ENCODE measurements around the gene HEXIM2.

Gene HEXIM2

GRCh38 chr17:45145035-45145389 is 16.7 kb upstream of the HEXIM2 start:
- TF ChIP-seq FOXP2 (optimal IDR thresholded peaks at IDR 0.05; ENCODE audit: control extremely low read depth, extremely low read length, insufficient read depth) = no peak
- no peak for TF ChIP-seq EZH2 (IDR thresholded peaks at IDR 0.05)
- no peak for TF ChIP-seq POLR2AphosphoS5 (IDR thresholded peaks at IDR 0.05; ENCODE audit: borderline replicate concordance, low read depth, low read length)
- Histone ChIP-seq H3K36me3 (ENCODE audit: insufficient read depth, low read length) (no peaks in the 10 kb centered on the region), H3K27ac (no peak overlapping the region), H3K9me3 (ENCODE audit: low read depth, low read length) (no peaks in the 10 kb centered on the region), H3K4me3 (no peak overlapping the region), H3K9ac (ENCODE audit: insufficient read length) (no peak overlapping the region)
- DNase-seq (ENCODE audit: low read depth, low spot score) = no peak

- H3K9ac ChIP-seq (ENCODE audit: insufficient read length) = no peak overlapping the region
- H3K4me3 ChIP-seq = no peak overlapping the region
- TF ChIP-seq POLR2AphosphoS5 (IDR thresholded peaks at IDR 0.05; ENCODE audit: borderline replicate concordance, low read depth, low read length) (no peak), EZH2 (IDR thresholded peaks at IDR 0.05) (no peak), FOXP2 (optimal IDR thresholded peaks at IDR 0.05; ENCODE audit: control extremely low read depth, extremely low read length, insufficient read depth) (no peak)
- H3K27ac ChIP-seq = 0 out of 2 replicates have a peak overlapping the region, but pooled peaks have one; percentile 43
- no peaks in the 10 kb centered on the region for H3K36me3 ChIP-seq (ENCODE audit: insufficient read depth, low read length)
- H3K9me3 ChIP-seq (ENCODE audit: low read depth, low read length) = no peaks in the 10 kb centered on the region
- no peak for DNase-seq (ENCODE audit: low read depth, low spot score)
These were observed 15.5 kb upstream of the HEXIM2 start for GRCh38 chr17:45146166-45146565.

GRCh38 chr17:45146592-45146889 is 15.1 kb upstream of the HEXIM2 start:
- TF ChIP-seq POLR2AphosphoS5 (IDR thresholded peaks at IDR 0.05; ENCODE audit: borderline replicate concordance, low read depth, low read length) (no peak; the same call in 1 of the 2 replicates), FOXP2 (optimal IDR thresholded peaks at IDR 0.05; ENCODE audit: control extremely low read depth, extremely low read length, insufficient read depth) (no peak), EZH2 (IDR thresholded peaks at IDR 0.05) (no peak)
- Histone ChIP-seq H3K9me3 (ENCODE audit: low read depth, low read length) (no peaks in the 10 kb centered on the region), H3K9ac (ENCODE audit: insufficient read length) (peak overlapping the region; percentile 100), H3K36me3 (ENCODE audit: insufficient read depth, low read length) (no peaks in the 10 kb centered on the region), H3K4me3 (peak overlapping the region; percentile 88), H3K27ac (peak overlapping the region; percentile 100; the same call in 1 of the 2 replicates)
- DNase-seq (ENCODE audit: low read depth, low spot score) = no peak

- H3K27ac ChIP-seq = peak overlapping the region; percentile 100
- H3K4me3 ChIP-seq = peak overlapping the region; percentile 88
- H3K9ac ChIP-seq (ENCODE audit: insufficient read length) = peak overlapping the region; percentile 100
- no peak for TF ChIP-seq POLR2AphosphoS5 (IDR thresholded peaks at IDR 0.05; ENCODE audit: borderline replicate concordance, low read depth, low read length)
- no peak for TF ChIP-seq FOXP2 (optimal IDR thresholded peaks at IDR 0.05; ENCODE audit: control extremely low read depth, extremely low read length, insufficient read depth)
- TF ChIP-seq EZH2 (IDR thresholded peaks at IDR 0.05) = no peak
- no peaks in the 10 kb centered on the region for H3K9me3 ChIP-seq (ENCODE audit: low read depth, low read length)
- DNase-seq (ENCODE audit: low read depth, low spot score) = no peak
- H3K36me3 ChIP-seq (ENCODE audit: insufficient read depth, low read length) = no peaks in the 10 kb centered on the region
These were observed 14.6 kb upstream of the HEXIM2 start for GRCh38 chr17:45146890-45147580.

- peak overlapping the region; percentile 100 for H3K9ac ChIP-seq (ENCODE audit: insufficient read length)
- H3K27ac ChIP-seq = peak overlapping the region; percentile 100
- H3K36me3 ChIP-seq (ENCODE audit: insufficient read depth, low read length) = no peaks in the 10 kb centered on the region
- peak; percentile 35 for TF ChIP-seq POLR2AphosphoS5 (IDR thresholded peaks at IDR 0.05; ENCODE audit: borderline replicate concordance, low read depth, low read length)
- TF ChIP-seq EZH2 (IDR thresholded peaks at IDR 0.05) = no peak
- TF ChIP-seq FOXP2 (optimal IDR thresholded peaks at IDR 0.05; ENCODE audit: control extremely low read depth, extremely low read length, insufficient read depth) = peak; percentile 100
- H3K9me3 ChIP-seq (ENCODE audit: low read depth, low read length) = no peaks in the 10 kb centered on the region
- DNase-seq (ENCODE audit: low read depth, low spot score) = peak; percentile 99
- H3K4me3 ChIP-seq = peak overlapping the region; percentile 88
These were observed 14.0 kb upstream of the HEXIM2 start for GRCh38 chr17:45147581-45148182.

- peak within 1 kb of the TSS; percentile 100 for H3K27ac ChIP-seq
- peak within 1 kb of the TSS; percentile 97 for H3K4me3 ChIP-seq
- peak; percentile 98 for DNase-seq (ENCODE audit: low read depth, low spot score)
- H3K9ac ChIP-seq (ENCODE audit: insufficient read length) = peak within 1 kb of the TSS; percentile 100
- TF ChIP-seq EZH2 (IDR thresholded peaks at IDR 0.05) = no peak
- TF ChIP-seq POLR2AphosphoS5 (IDR thresholded peaks at IDR 0.05; ENCODE audit: borderline replicate concordance, low read depth, low read length) = peak; percentile 100
- H3K9me3 ChIP-seq (ENCODE audit: low read depth, low read length) = no peaks in the 10 kb centered on the region
- H3K36me3 ChIP-seq (ENCODE audit: insufficient read depth, low read length) = no peaks in the 10 kb centered on the region
These were observed 13.3 kb upstream of the HEXIM2 start, which contains the start of gene HEXIM1 for GRCh38 chr17:45148183-45149036. TSS of gene HEXIM1 (plus strand) at chr17:45148475. CDS start at chr17:45149191, 716 bp downstream.

GRCh38 chr17:45149037-45149668 is 12.5 kb upstream of the HEXIM2 start:
- Histone ChIP-seq H3K4me3 (peak overlapping the region; percentile 97), H3K36me3 (ENCODE audit: insufficient read depth, low read length) (no peaks in the 10 kb centered on the region), H3K9ac (ENCODE audit: insufficient read length) (peak overlapping the region; percentile 92), H3K9me3 (ENCODE audit: low read depth, low read length) (no peaks in the 10 kb centered on the region), H3K27ac (peak overlapping the region; percentile 87)
- DNase-seq (ENCODE audit: low read depth, low spot score) = no peak
- TF ChIP-seq FOXP2 (optimal IDR thresholded peaks at IDR 0.05; ENCODE audit: control extremely low read depth, extremely low read length, insufficient read depth) = no peak
- no peak for TF ChIP-seq EZH2 (IDR thresholded peaks at IDR 0.05)
- no peak for TF ChIP-seq POLR2AphosphoS5 (IDR thresholded peaks at IDR 0.05; ENCODE audit: borderline replicate concordance, low read depth, low read length)

Measured in SK-N-MC (cell line).